Hepatocyte (in vitro differentiated cells): ENCODE data around the gene PECR. TPM values are rescaled to one million over a fixed set of nuclear protein-coding genes. Genes with fewer than 3 reads are reported as not detected.

Experiments
- DNase-seq: peaks from one replicate; pipeline ENCODE4 v3.0.0-alpha.2; 2016; ENCODE audit warnings: low spot score
- H2AFZ ChIP-seq: fragments of 200-600 bp; sonication (generic); 2 replicates; pipeline ENCODE4 v1.6.0; 2016; ENCODE audit warnings: antibody characterized with exemption, mild to moderate bottlenecking
- H3K27ac ChIP-seq: fragments of 200-600 bp; sonication (generic); 2 replicates; pipeline ENCODE4 v1.5.1; 2016; ENCODE audit warnings: mild to moderate bottlenecking
- H3K27me3 ChIP-seq: fragments of 200-600 bp; sonication (generic); 2 replicates; pipeline ENCODE4 v1.6.1; 2016
- H3K36me3 ChIP-seq: fragments of 200-600 bp; sonication (generic); replicated peaks from 2 replicates; pipeline ENCODE4 v1.5.1; 2016; ENCODE audit warnings: low read depth; ENCODE audit not compliant: insufficient read depth
- H3K4me1 ChIP-seq: fragments of 200-600 bp; sonication (generic); 2 replicates; pipeline ENCODE4 v1.5.1; 2016; ENCODE audit warnings: mild to moderate bottlenecking, moderate library complexity; ENCODE audit not compliant: insufficient read depth
- H3K4me2 ChIP-seq: fragments of 200-600 bp; sonication (generic); 2 replicates; pipeline ENCODE4 v1.6.0; 2016
- H3K4me3 ChIP-seq: fragments of 200-600 bp; sonication (generic); 2 replicates; pipeline ENCODE4 v1.5.1; 2016; ENCODE audit warnings: mild to moderate bottlenecking
- H3K79me2 ChIP-seq: fragments of 200-600 bp; sonication (generic); 2 replicates; pipeline ENCODE4 v1.6.0; 2017; ENCODE audit warnings: mild to moderate bottlenecking
- H3K9me2 ChIP-seq: fragments of 200-600 bp; sonication (generic); replicated peaks from 2 replicates; pipeline ENCODE4 v1.6.0; 2017; ENCODE audit warnings: mild to moderate bottlenecking; ENCODE audit not compliant: insufficient read depth
- H3K9me3 ChIP-seq: fragments of 200-600 bp; sonication (generic); 2 replicates; pipeline ENCODE4 v1.5.1; 2016; ENCODE audit warnings: low read depth, mild to moderate bottlenecking
- H4K20me1 ChIP-seq: fragments of 200-600 bp; sonication (generic); 2 replicates; pipeline ENCODE4 v1.6.0; 2016; ENCODE audit warnings: mild to moderate bottlenecking; ENCODE audit not compliant: insufficient read depth, poor library complexity, severe bottlenecking
- EZH2 ChIP-seq: fragments of 200-600 bp; sonication (generic); IDR thresholded peaks from 2 replicates; pipeline ENCODE4 v1.6.1; 2016; ENCODE audit warnings: antibody characterized with exemption, mild to moderate bottlenecking, borderline replicate concordance
- EZH2phosphoT487 ChIP-seq: fragments of 200-600 bp; sonication (generic); IDR thresholded peaks from one replicate; pipeline ENCODE4 v1.6.1; 2018; ENCODE audit warnings: antibody characterized with exemption, mild to moderate bottlenecking, low read depth, moderate library complexity; ENCODE audit not compliant: unreplicated experiment, severe bottlenecking
- WGBS: methylation state at CpG from one replicate; pipeline ENCODE4 v1.1.6; 2016; ENCODE audit warnings: low lambda C conversion rate; ENCODE audit errors: missing lambda C conversion rate; 5-methylcytosine and 5-hydroxymethylcytosine counted together
- polyA plus RNA-seq: library from polyadenylated mRNA; unstranded; fragments of >200 nt; fragmentation: Nextera tagmentation; extraction: Ambion mirVana; gene quantifications from 2 replicates; pipeline ENCODE4 v1.2.1, GENCODE V29; 2016
- total RNA-seq: library from RNA; depleted of rRNA; stranded (reverse); fragments of >200 nt; gene quantifications from 2 replicates; pipeline ENCODE4 v1.2.3, GENCODE V29; 2014
- TF ChIP-seq, protein P1 (sequence below): fragments of 200-600 bp; sonication (generic); IDR thresholded peaks from 2 replicates; pipeline ENCODE4 v1.5.1; 2016; ENCODE audit warnings: antibody characterized with exemption, mild to moderate bottlenecking; ENCODE audit not compliant: poor library complexity

The PECR gene
- total and polyA plus RNA-seq, 2 experiments from 2014 or later, result 17.4 to 32.4 TPM

DNA sequence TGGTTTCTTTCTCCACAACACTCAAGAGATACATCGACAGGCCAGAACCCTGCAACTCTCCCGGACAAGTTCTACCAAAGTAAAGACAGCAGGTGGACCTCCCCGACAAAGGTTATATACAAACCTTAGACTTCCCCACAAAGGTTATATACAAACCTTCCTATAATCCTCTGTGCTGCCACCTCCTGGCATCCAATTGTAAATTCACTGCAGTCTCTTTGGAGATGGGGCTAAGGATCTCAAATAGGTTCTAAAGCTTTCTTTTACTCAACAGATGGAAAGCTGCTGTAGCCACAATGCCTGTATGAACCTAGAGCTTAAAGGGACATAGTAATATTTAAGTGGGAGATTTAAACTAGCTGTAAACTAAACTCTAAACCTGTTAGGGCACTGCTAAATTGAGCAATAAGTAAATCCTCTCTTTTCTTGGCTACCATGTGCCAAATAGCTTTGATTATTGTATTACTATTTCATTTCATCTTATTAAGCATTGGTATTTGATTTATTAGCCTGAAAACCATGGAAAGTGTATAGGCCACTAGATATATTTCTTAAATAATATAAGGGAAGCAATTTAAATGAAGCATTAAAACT is 58.5 kb downstream of the PECR start:
- TF ChIP-seq EZH2phosphoT487, result no peak
- TF ChIP-seq EZH2, result no peak
- TF ChIP-seq, protein P1, sequence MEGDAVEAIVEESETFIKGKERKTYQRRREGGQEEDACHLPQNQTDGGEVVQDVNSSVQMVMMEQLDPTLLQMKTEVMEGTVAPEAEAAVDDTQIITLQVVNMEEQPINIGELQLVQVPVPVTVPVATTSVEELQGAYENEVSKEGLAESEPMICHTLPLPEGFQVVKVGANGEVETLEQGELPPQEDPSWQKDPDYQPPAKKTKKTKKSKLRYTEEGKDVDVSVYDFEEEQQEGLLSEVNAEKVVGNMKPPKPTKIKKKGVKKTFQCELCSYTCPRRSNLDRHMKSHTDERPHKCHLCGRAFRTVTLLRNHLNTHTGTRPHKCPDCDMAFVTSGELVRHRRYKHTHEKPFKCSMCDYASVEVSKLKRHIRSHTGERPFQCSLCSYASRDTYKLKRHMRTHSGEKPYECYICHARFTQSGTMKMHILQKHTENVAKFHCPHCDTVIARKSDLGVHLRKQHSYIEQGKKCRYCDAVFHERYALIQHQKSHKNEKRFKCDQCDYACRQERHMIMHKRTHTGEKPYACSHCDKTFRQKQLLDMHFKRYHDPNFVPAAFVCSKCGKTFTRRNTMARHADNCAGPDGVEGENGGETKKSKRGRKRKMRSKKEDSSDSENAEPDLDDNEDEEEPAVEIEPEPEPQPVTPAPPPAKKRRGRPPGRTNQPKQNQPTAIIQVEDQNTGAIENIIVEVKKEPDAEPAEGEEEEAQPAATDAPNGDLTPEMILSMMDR, result peak; percentile 66
- WGBS, result 20% methylated on average over 3 of the region's 3 CpGs
- Histone ChIP-seq H3K79me2 (no peaks in the 10 kb centered on the region), H3K4me3 (no peak overlapping the region), H3K4me2 (no peak overlapping the region), H3K36me3 (no peaks in the 10 kb centered on the region), H3K9me3 (no peaks in the 10 kb centered on the region), H4K20me1 (no peaks in the 10 kb centered on the region), H3K27ac (no peak overlapping the region), H3K9me2 (no peaks in the 10 kb centered on the region), H3K4me1 (no peaks in the 10 kb centered on the region), H2AFZ (no peak overlapping the region), H3K27me3 (no peaks in the 10 kb centered on the region)
- peak; percentile 70 for DNase-seq

DNA sequence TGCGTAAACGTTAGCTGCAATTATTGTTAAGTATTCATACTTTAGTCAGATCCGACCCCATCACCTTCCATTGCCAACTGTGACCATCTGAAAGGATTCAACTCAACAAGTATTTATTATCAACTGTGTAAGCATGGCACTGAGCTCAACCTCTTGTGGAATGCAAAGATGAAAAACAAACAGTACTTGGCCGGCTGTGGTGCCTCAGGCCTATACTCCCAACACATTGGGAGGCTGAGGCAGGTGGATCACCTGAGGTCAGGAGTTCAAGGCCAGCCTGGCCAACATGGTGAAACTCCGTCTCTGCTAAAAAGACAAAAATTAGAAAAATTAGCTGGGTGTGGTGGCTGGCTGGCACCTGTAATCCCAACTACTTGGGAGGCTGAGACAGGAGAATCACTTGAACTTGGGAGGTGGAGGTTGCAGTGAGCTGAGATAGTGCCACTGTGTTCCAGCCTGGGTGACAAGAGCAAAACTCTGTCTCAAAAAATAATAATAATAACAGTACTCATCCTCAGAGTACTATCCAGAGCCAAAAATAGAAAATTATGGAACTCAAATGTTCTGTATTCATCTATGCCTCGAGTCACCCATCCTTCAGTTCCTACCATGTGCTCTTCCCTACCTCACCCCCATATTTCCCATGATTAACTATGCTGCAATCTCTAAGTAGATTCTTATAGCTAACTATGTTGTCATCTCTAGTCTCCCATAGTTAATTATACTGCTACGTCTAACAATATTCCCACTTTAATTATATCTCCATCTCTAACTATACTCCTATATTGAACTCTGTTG is 59.6 kb downstream of the PECR start:
- Histone ChIP-seq H2AFZ (no peak overlapping the region), H3K4me1 (no peaks in the 10 kb centered on the region), H3K4me3 (no peak overlapping the region), H4K20me1 (no peaks in the 10 kb centered on the region), H3K9me2 (no peaks in the 10 kb centered on the region), H3K79me2 (no peaks in the 10 kb centered on the region), H3K27ac (no peak overlapping the region), H3K27me3 (no peaks in the 10 kb centered on the region), H3K4me2 (no peak overlapping the region), H3K36me3 (no peaks in the 10 kb centered on the region), H3K9me3 (no peaks in the 10 kb centered on the region)
- TF ChIP-seq EZH2phosphoT487, result no peak
- TF ChIP-seq, protein P1, result no peak
- no peak for TF ChIP-seq EZH2
- 79% methylated on average over 7 of the region's 7 CpGs for WGBS
- DNase-seq, result no peak

DNA sequence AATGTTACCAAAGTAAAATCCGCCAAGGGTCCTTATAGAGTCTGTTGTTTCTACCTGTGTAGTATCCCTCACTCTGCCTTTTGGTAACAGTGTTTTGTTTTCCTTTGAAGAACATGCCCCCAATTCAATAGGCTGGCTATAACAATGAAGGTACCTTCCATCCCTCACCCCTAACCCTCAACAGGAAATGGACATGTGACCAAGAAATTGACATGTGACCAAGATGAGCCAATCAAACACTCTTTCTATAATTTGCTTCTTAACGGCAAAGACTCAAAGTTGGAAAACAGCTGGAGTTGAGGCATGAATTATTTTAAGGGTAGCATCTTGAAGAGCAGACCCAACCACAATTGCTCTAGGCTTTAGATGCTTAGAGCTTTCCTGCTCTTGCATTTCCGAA is 62.9 kb downstream of the PECR start:
- no peak for TF ChIP-seq EZH2phosphoT487
- TF ChIP-seq EZH2, result no peak
- TF ChIP-seq, protein P1, result no peak
- H3K27ac ChIP-seq, result no peak overlapping the region
- 92% methylated on average over 3 of the region's 3 CpGs for WGBS

More for the DNA sequence above, 62.9 kb downstream of the PECR start:
- Histone ChIP-seq H3K36me3 (no peaks in the 10 kb centered on the region), H2AFZ (no peak overlapping the region), H3K9me3 (no peaks in the 10 kb centered on the region), H3K4me3 (no peak overlapping the region), H3K79me2 (no peaks in the 10 kb centered on the region), H3K9me2 (no peaks in the 10 kb centered on the region), H3K4me1 (no peaks in the 10 kb centered on the region), H3K4me2 (no peak overlapping the region), H3K27me3 (no peaks in the 10 kb centered on the region), H4K20me1 (no peaks in the 10 kb centered on the region)
- DNase-seq, result no peak
